ENCODE measurements around the gene NAT14. TPM values are rescaled to one million over a fixed set of nuclear protein-coding genes. Genes with fewer than 3 reads are reported as not detected.

Gene NAT14
- polyA plus RNA-seq, 1 of the 3 experiments (the other 2 are of a cell fraction) = 89.9 TPM

GRCh38 chr19:55493645-55494171 is 8.7 kb downstream of the NAT14 start:
- POLR2A ChIA-PET = interaction anchor here (0.7 kb wide), 1 partner anchor 17 kb away, joined by 3 read pairs; no protein-coding TSS in a partner anchor

GRCh38 chr19:55494172-55494761 is 9.3 kb downstream of the NAT14 start:
- H3K9ac ChIP-seq = no peak overlapping the region
- no peak for TF ChIP-seq RAD21 (IDR thresholded peaks at IDR 0.05; ENCODE audit: low read length)
- H3K4me3 ChIP-seq (ENCODE audit: low read depth in 2 of 2, low read length in 1 of 2) = no peak overlapping the region
- DNase-seq = no peak
- no peak overlapping the region for H3K27ac ChIP-seq (ENCODE audit: low read depth in 2 of 2, low read length in 1 of 2)
- no peaks in the 10 kb centered on the region for H3K27me3 ChIP-seq (ENCODE audit: insufficient read depth)
- H3K36me3 ChIP-seq (replicated peaks in 1 of 2; ENCODE audit: control insufficient read depth in 1 of 2, insufficient read depth in 2 of 2, low read length in 1 of 2) = no peaks in the 10 kb centered on the region
- H2AFZ ChIP-seq (ENCODE audit: low read depth) = no peak overlapping the region
- ChIA-PET POLR2A (interaction anchor here (1.1 kb wide), 1 partner anchor 353 kb away, joined by 3 read pairs; no protein-coding TSS in a partner anchor), CTCF (interaction anchor here (0.5 to 15.1 kb wide), 5 partner anchors 8 to 138 kb away, joined by 3 to 162 read pairs (median 7); partner anchors contain the start of gene ZNF865)
- peaks cover 10% of the 10 kb centered on the region for H3F3A ChIP-seq (replicated peaks; ENCODE audit: insufficient read depth)
- H3K4me2 ChIP-seq = no peak overlapping the region
- no peaks in the 10 kb centered on the region for H3K9me2 ChIP-seq
- 89% methylated on average over 11 of the region's 22 CpGs for WGBS (ENCODE audit: low lambda C conversion rate)
- H4K20me1 ChIP-seq (ENCODE audit: insufficient read depth) = no peaks in the 10 kb centered on the region
- no peaks in the 10 kb centered on the region for H3K9me3 ChIP-seq
- H3K79me2 ChIP-seq (ENCODE audit: insufficient read depth) = no peaks in the 10 kb centered on the region
- H3K4me1 ChIP-seq (ENCODE audit: control insufficient read depth in 1 of 2, insufficient read depth in 2 of 2, low read depth in 1 of 2, low read length in 1 of 2) = peaks cover 0 to 35% of the 10 kb centered on the region in 2 experiments; a peak in 1 of 4 replicates

More at GRCh38 chr19:55493645-55494171, 8.7 kb downstream of the NAT14 start:
- Histone ChIP-seq H2AFZ (ENCODE audit: low read depth) (no peak overlapping the region), H3K27me3 (ENCODE audit: insufficient read depth) (no peaks in the 10 kb centered on the region), H3K79me2 (ENCODE audit: insufficient read depth) (no peaks in the 10 kb centered on the region), H3K4me2 (no peak overlapping the region; the same call in 1 of the 2 replicates), H3K9me2 (no peaks in the 10 kb centered on the region), H3F3A (replicated peaks; ENCODE audit: insufficient read depth) (peaks cover 10% of the 10 kb centered on the region), H3K4me3 (ENCODE audit: low read depth in 2 of 2, low read length in 1 of 2) (no peak overlapping the region), H3K9me3 (no peaks in the 10 kb centered on the region), H3K27ac (ENCODE audit: low read depth in 2 of 2, low read length in 1 of 2) (peak overlapping the region in 1 of 2 experiments; percentile 25; a peak in 1 of 4 replicates), H3K36me3 (replicated peaks in 1 of 2; ENCODE audit: control insufficient read depth in 1 of 2, insufficient read depth in 2 of 2, low read length in 1 of 2) (no peaks in the 10 kb centered on the region), H3K9ac (no peak overlapping the region), H4K20me1 (ENCODE audit: insufficient read depth) (no peaks in the 10 kb centered on the region), H3K4me1 (ENCODE audit: control insufficient read depth in 1 of 2, insufficient read depth in 2 of 2, low read depth in 1 of 2, low read length in 1 of 2) (peaks cover 0 to 34% of the 10 kb centered on the region in 2 experiments; a peak in 1 of 4 replicates)
- DNase-seq = no peak
- CTCF ChIA-PET = interaction anchor here (0.5 to 15.1 kb wide), 4 partner anchors 11 to 139 kb away, joined by 3 to 162 read pairs (median 18); partner anchors contain the start of gene ZNF865
- no peak for TF ChIP-seq TCF12 (IDR thresholded peaks at IDR 0.05)
- TF ChIP-seq ELF1 (IDR thresholded peaks at IDR 0.05) = no peak
- no peak for TF ChIP-seq PBX3 (IDR thresholded peaks at IDR 0.05)
- TF ChIP-seq FOXM1 (IDR thresholded peaks at IDR 0.05; ENCODE audit: low read depth) = no peak
- TF ChIP-seq RFX5 (IDR thresholded peaks at IDR 0.05; ENCODE audit: low read length) = no peak
- no peak for TF ChIP-seq FOSL2 (IDR thresholded peaks at IDR 0.05; ENCODE audit: borderline replicate concordance, low read depth)
- TF ChIP-seq USF2 (IDR thresholded peaks at IDR 0.05; ENCODE audit: borderline replicate concordance, low read depth, low read length) = no peak
- no peak for TF ChIP-seq GABPA (IDR thresholded peaks at IDR 0.05; ENCODE audit: low read depth)
- TF ChIP-seq SMC3 (IDR thresholded peaks at IDR 0.05; ENCODE audit: low read depth, low read length) = no peak
- no peak for TF ChIP-seq MXI1 (IDR thresholded peaks at IDR 0.05; ENCODE audit: low read depth, low read length)
- TF ChIP-seq TEAD4 (IDR thresholded peaks at IDR 0.05; ENCODE audit: borderline replicate concordance, insufficient read depth) = no peak
- no peak for TF ChIP-seq RXRA (IDR thresholded peaks at IDR 0.05; ENCODE audit: borderline replicate concordance, low read depth)
- 81% methylated on average over 17 of the region's 38 CpGs for WGBS (ENCODE audit: low lambda C conversion rate)

Measured in SK-N-SH (cell line).